BE2C (cell line): ENCODE measurements around the gene MAN2A2.

ENCODE experiments used
- DNase-seq: peaks from one replicate; pipeline ENCODE4 v3.0.0-alpha.2; 2020
- H3K27me3 ChIP-seq: fragments of 250-450 bp; sonication (Bioruptor Pico); 2 replicates; pipeline ENCODE4 v1.5.1; 2020; ENCODE audit warnings: mild to moderate bottlenecking
- H3K36me3 ChIP-seq: fragments of 250-450 bp; sonication (Bioruptor Pico); 2 replicates; pipeline ENCODE4 v1.5.1; 2020; ENCODE audit warnings: mild to moderate bottlenecking
- H3K4me1 ChIP-seq: fragments of 250-450 bp; sonication (Bioruptor Pico); 2 replicates; pipeline ENCODE4 v1.5.1; 2020
- H3K4me3 ChIP-seq: 2 replicates; pipeline ENCODE4 v1.5.1; 2011; ENCODE audit warnings: low read depth, low read length
- H3K9me3 ChIP-seq: fragments of 250-450 bp; sonication (Bioruptor Pico); 2 replicates; pipeline ENCODE4 v1.5.1; 2020
- TF ChIP-seq, protein P1 (sequence below): IDR thresholded peaks from 2 replicates; pipeline ENCODE4 v1.5.1; 2012; ENCODE audit warnings: mild to moderate bottlenecking, low read depth, low read length

The MAN2A2 gene

DNA sequence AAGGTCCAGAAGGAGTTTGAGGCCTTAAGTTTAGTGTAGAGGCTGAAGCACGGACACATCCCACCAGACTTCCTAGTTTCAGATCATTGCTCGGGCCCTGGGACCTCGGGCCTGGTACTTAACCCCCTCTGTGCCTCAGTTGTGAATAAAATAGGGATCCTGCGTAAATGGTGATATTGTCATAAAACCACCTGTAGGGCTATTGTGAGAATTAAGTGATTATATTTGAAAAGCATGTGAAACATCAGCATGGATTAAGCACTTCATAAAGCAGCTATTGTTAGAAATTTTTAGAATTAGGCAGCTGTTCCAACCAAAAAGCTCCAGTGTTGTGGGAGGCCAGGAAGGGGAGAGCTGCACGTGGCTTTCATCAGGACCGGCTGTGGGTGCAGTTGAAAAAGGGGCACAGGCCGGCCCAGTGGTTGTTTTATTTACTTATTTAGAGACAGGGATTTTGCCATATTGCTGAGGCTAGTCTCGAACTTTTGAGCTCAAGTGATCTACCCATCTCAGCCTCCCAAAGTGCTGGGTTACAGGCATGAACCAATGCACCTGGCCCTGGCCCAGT, 56.0 kb downstream of the MAN2A2 start:
- H3K9me3 ChIP-seq: no peaks in the 10 kb centered on the region
- peaks cover 10% of the 10 kb centered on the region for H3K4me1 ChIP-seq
- H3K4me3 ChIP-seq: no peak overlapping the region
- peaks cover 44% of the 10 kb centered on the region for H3K36me3 ChIP-seq
- no peak for DNase-seq
- TF ChIP-seq, protein P1, sequence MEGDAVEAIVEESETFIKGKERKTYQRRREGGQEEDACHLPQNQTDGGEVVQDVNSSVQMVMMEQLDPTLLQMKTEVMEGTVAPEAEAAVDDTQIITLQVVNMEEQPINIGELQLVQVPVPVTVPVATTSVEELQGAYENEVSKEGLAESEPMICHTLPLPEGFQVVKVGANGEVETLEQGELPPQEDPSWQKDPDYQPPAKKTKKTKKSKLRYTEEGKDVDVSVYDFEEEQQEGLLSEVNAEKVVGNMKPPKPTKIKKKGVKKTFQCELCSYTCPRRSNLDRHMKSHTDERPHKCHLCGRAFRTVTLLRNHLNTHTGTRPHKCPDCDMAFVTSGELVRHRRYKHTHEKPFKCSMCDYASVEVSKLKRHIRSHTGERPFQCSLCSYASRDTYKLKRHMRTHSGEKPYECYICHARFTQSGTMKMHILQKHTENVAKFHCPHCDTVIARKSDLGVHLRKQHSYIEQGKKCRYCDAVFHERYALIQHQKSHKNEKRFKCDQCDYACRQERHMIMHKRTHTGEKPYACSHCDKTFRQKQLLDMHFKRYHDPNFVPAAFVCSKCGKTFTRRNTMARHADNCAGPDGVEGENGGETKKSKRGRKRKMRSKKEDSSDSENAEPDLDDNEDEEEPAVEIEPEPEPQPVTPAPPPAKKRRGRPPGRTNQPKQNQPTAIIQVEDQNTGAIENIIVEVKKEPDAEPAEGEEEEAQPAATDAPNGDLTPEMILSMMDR: no peak
- no peaks in the 10 kb centered on the region for H3K27me3 ChIP-seq

DNA sequence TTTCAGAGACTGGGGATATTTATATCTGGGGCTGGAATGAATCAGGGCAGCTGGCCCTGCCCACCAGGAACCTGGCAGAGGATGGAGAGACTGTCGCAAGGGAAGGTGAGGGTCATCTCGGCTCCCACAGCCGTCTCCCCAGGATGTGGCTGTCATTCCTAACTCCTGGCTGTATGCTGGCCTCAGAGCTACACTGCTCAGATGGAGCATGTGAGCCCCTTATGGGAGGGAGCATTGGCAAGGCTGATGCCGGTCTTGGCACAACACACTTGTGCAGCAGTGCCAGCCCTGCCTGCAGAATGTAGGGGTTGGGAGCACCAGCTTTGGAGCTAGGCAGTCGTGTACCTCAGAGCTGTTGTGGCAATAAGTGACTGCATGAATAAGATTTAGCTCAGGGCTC, 56.8 kb downstream of the MAN2A2 start:
- H3K9me3 ChIP-seq: no peaks in the 10 kb centered on the region
- H3K4me1 ChIP-seq: peaks cover 10% of the 10 kb centered on the region
- H3K4me3 ChIP-seq: no peak overlapping the region
- H3K27me3 ChIP-seq: no peaks in the 10 kb centered on the region
- peaks cover 49% of the 10 kb centered on the region for H3K36me3 ChIP-seq
- no peak for DNase-seq
- TF ChIP-seq, protein P1: no peak

DNA sequence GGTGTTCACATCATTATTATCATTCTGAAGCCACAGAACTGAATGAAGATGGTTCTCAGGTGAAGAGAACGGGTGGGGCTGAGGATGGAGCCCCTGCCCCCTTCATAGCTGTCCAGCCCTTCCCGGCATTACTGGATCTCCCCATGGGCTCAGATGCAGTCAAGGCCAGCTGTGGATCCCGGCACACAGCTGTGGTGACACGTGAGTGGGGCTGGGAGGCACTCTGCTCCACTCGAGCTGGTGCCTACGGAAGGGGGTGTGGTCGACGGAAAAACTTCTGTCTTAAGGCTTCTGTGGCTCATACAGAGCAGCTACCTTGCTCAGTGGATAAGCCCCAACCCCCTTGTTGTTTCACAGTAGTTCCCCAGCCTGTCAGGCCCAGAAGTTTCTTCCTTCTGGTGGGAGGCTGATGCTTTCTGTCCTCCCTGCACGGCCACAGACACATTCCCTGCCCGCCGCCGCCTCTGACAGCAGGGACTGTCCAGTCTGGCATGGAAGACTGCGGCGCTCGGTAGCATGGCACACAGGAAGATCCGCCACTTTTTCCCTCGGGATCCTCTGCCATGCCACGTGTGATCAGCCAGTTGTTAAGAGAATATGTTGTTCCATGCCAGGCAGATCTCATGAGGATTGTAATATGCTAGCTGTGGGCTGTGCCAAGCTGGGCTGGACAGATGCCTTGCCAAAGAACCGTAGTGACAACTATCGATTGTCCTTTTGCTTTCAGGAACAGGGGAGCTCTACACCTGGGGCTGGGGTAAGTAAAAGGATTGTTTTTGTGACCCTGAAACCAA, 57.4 kb downstream of the MAN2A2 start:
- H3K9me3 ChIP-seq: no peaks in the 10 kb centered on the region
- no peak overlapping the region for H3K4me3 ChIP-seq
- H3K27me3 ChIP-seq: no peaks in the 10 kb centered on the region
- peaks cover 55% of the 10 kb centered on the region for H3K36me3 ChIP-seq
- DNase-seq: no peak
- TF ChIP-seq, protein P1: no peak
- peaks cover 10% of the 10 kb centered on the region for H3K4me1 ChIP-seq

DNA sequence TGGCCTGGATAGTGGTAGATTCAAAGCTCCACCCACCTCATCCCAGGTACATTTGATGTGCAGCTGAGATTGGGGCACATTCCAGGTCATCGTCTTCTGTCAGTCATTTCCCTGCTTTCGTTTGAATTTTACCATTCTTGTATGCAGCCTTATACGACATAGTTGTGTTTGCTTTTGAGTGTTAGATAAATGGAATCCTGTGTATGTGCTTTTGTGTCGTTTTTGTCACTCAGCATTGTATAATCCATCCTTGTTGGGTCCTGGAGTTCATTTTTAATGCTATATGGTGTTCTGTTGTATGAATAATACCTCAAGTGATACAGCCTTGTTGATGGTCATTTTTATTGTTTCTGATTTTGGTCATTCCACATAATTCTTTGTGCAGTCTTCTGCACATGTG, 58.9 kb downstream of the MAN2A2 start:
- Histone ChIP-seq H3K27me3 (no peaks in the 10 kb centered on the region), H3K4me1 (peaks cover 3% of the 10 kb centered on the region; the same call in 1 of the 2 replicates), H3K9me3 (no peaks in the 10 kb centered on the region), H3K36me3 (peaks cover 69% of the 10 kb centered on the region), H3K4me3 (no peak overlapping the region)
- DNase-seq: no peak
- TF ChIP-seq, protein P1: no peak

DNA sequence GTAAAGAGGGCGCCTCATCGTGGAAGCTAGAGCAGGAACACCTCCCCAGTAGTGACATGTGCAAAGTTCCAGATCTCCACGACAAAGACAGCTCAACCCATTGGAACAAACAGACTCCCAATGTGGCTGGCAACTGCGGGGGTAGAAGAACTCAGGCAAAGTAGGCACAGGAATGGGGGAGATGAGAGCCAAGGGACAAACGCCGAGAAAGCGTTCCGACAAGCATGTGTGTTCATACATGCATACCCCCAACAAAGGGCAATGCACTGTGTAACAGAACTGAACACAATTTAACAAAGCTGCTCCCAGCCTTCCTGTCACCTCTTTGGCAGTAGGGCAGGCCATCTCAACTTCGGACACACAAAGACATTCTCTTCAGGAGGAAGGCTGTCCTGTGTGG, 63.2 kb downstream of the MAN2A2 start:
- DNase-seq: no peak
- TF ChIP-seq, protein P1: no peak
- Histone ChIP-seq H3K9me3 (no peaks in the 10 kb centered on the region), H3K27me3 (no peaks in the 10 kb centered on the region), H3K4me1 (no peaks in the 10 kb centered on the region), H3K36me3 (peaks cover 94% of the 10 kb centered on the region), H3K4me3 (no peak overlapping the region)

DNA sequence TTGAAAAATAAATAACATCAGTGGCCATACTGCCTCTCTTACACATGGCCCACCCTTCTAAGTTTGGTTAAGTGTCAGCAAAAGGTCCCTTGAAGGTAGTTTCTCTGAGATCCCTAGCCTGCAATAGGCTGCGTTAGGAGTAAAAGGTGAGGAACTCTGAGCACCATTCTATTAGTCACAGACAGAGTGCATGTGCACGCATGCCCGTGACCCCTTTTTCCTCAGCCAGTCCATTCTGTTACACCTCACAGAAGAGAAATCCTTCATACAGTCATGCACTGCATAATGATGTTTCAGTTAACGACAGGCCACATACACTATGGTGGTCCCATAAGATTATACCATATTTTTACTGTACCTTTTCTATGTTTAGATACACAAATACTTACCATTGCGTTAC, 64.1 kb downstream of the MAN2A2 start:
- TF ChIP-seq, protein P1: no peak
- Histone ChIP-seq H3K4me1 (no peaks in the 10 kb centered on the region), H3K36me3 (peaks cover 91% of the 10 kb centered on the region), H3K9me3 (no peaks in the 10 kb centered on the region), H3K27me3 (no peaks in the 10 kb centered on the region), H3K4me3 (no peak overlapping the region)
- no peak for DNase-seq
